Bronchial smooth muscle cell (primary cell): ENCODE measurements around the gene TMIGD1. TPM values are rescaled to one million over a fixed set of nuclear protein-coding genes. Genes with fewer than 3 reads are reported as not detected.

Source experiments
- total RNA-seq: library from RNA; depleted of rRNA; stranded (reverse); fragments of >200 nt; gene quantifications from 2 replicates; pipeline ENCODE4 v1.2.1, GENCODE V29; 2014

TMIGD1 gene, protein sequence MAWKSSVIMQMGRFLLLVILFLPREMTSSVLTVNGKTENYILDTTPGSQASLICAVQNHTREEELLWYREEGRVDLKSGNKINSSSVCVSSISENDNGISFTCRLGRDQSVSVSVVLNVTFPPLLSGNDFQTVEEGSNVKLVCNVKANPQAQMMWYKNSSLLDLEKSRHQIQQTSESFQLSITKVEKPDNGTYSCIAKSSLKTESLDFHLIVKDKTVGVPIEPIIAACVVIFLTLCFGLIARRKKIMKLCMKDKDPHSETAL
- total RNA-seq, result not detected in 2 replicates

DNA sequence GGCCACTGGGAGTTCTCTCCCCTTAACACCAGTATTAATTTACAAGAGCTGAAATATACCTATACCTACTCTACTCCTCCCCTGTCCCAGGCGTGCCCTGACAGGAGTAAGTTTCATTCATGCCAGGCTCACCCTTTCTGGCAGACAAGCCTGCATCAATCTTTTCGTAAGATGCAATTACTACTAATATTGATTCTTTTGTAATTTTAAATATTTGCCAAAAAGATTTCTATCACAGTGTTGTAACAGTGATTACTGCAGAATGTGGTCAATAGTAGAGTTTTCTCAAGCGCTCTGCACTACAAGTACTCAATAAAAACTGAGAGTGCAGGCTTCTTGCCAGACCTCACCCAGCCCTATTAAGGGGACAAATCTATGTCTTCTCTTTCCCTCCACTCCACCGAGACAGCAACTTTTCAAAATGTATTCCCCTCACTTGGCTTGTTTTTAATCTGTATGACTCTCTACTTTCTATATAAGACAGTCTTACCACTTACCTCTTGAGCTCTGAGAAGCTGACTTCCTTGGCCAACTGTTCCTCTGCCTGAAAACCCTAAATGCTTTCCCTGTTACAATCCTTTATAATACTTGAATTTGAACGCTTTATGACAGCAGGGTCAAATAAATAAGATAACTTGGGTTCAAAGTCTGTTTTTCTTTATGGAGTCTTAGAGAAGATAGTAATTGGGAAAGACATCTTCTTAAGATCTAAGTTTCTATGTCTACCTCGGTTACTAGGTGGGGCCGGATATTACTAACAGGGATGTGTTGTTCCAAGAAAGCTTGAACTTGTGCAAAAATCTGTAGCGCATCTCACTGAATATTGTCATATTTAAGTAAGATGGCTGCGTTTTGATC, at the start of gene TMIGD1:
Gene TMIGD1 (minus strand): TSS at position 555 of the 858 bp plus-strand sequence. CDS start 1,924 bp downstream, outside the sequence.

DNA sequence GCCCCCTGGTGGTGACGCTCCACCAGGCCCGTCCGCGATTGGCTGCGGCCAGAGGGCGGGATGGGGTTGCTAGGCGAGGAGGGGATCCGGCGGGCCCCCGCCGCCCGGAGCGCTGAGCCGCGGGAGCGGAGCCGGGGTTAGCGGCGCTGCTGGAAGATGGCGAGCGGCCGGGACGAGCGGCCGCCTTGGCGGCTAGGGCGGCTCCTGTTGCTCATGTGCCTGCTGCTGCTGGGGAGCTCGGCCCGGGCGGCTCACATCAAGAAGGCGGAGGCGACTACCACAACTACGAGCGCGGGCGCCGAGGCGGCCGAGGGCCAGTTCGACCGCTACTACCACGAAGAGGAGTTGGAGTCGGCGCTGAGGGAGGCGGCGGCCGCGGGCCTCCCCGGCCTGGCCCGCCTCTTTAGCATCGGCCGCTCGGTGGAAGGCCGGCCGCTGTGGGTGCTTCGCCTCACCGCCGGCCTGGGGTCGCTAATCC, 45.0 kb upstream of the TMIGD1 start, which contains the start of gene CPD:
Gene CPD (plus strand): TSS at position 103 of the 478 bp plus-strand sequence. CDS start 54 bp downstream, at position 157.

DNA sequence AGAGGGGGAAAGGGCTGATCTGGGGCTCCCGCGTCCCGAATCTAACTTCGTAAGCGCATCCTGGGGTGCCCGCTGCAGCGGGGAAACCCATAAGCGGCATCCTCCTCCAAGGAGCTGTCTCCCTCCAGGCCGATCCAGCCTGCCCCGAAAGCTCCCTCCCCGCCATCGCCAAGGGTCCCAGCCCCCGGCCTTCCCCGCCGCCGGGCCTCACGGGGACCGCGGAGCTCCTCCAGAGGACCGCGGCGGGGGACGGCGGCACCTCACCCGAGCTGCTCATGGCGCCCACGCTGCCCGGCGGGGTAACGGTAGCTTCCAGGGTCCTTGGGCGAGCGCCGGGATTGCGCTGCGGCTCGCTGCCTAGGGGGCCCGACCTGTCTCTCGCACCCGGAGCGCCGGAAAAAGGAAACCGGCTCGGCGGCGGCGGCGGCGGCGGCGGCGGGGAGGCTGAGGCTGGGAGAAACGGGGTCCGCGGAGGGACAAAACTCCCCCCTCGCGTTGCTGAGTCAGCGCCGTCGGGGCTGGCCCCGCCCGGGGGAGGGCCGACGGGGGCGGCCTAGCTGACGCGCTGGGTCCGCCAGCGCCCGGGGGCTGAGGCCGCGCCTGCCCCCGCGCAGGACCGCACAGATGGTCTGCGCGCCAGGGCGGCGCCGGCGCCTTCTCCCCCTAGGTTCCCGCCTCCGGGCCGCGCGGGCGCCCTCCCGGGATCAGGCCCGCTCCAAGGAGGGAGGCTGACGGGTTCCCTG, 42.1 kb downstream of the TMIGD1 start, which contains the start of gene BLMH:
Gene BLMH (minus strand): TSS at position 402 of the 743 bp plus-strand sequence. CDS start 125 bp downstream, at position 277.

Other genes with a start within 250 kb of the TMIGD1 start
- gene NSRP1, start 217.2 kb downstream of the TMIGD1 start, total RNA-seq, result 8.8 and 10.2 TPM in 2 replicates
- gene SLC6A4, start 98.4 kb downstream of the TMIGD1 start, total RNA-seq, result under 0.01 and 0.16 TPM in 2 replicates
- 29.2 and 31.1 TPM in 2 replicates for gene BLMH, start 42.1 kb downstream of the TMIGD1 start, total RNA-seq
- gene CPD, start 44.9 kb upstream of the TMIGD1 start, total RNA-seq, result 73.1 and 414 TPM in 2 replicates
- gene GOSR1, start 143.4 kb upstream of the TMIGD1 start, total RNA-seq, result 24.4 and 29.6 TPM in 2 replicates